GM13977 (cell line): ENCODE data around the gene CACNA2D4.

Experiments
- DNase-seq: peaks from one replicate; pipeline ENCODE4 v3.0.0; 2012; ENCODE audit warnings: low spot score
- CTCF ChIP-seq: IDR thresholded peaks from 2 replicates; pipeline ENCODE4 v1.5.1; 2012; ENCODE audit warnings: mild to moderate bottlenecking, control low read depth; ENCODE audit not compliant: insufficient read depth; ENCODE audit errors: extremely low read depth, missing control alignments
- in situ Hi-C: fragments of 300-500 bp; cut with MboI; formaldehyde crosslinking; loops from one replicate; pipeline ENCODE4 v1.12.0; 2022; ENCODE audit warnings: low sequenced_read_pairs, low pct_unique_long_range_greater_than_20kb, mixed read lengths, inconsistent platforms; ENCODE audit not compliant: unreplicated experiment

CACNA2D4 gene

GRCh38 chr12:1760566-1761382, 157.7 kb downstream of the CACNA2D4 start:
- no peak for TF ChIP-seq CTCF
- in situ Hi-C loops = no loop called here
- DNase-seq = no peak

GRCh38 chr12:1758887-1759286, 159.6 kb downstream of the CACNA2D4 start:
- DNase-seq = no peak
- in situ Hi-C loops = no loop called here
- no peak for TF ChIP-seq CTCF

GRCh38 chr12:1758376-1758775, 160.1 kb downstream of the CACNA2D4 start:
- in situ Hi-C loops = no loop called here
- no peak for TF ChIP-seq CTCF
- no peak for DNase-seq

- in situ Hi-C loops = no loop called here
- DNase-seq = no peak
- no peak for TF ChIP-seq CTCF
Measured at GRCh38 chr12:1750300-1750699, 168.2 kb downstream of the CACNA2D4 start.

- TF ChIP-seq CTCF = no peak
- in situ Hi-C loops = no loop called here
- no peak for DNase-seq
Measured at GRCh38 chr12:1749019-1749418, 169.4 kb downstream of the CACNA2D4 start.

- no peak for TF ChIP-seq CTCF
- no peak for DNase-seq
- in situ Hi-C loops = no loop called here
Measured at GRCh38 chr12:1747609-1748008, 170.8 kb downstream of the CACNA2D4 start.
